ENCODE results near the gene SPEM3.

The SPEM3 gene

DNA sequence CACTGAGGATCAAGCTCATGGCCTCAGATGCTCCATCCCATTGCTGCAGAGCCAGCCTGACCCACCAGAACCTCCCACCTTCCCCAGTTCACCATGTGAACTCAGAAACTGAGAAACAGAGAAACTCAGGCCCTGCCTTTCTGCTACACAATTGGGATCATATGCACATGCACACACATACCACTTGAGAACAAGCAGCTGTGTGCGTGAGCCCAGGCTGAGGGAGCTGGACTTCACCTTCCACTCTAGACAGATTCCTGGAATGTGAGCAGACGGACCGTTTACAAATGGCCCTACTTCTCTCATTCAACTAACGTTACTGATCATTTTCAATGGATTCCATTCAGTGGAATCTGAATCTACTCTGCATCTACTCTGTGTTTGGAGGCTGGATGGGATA is 5.0 kb upstream of the SPEM3 start:
- peak in 1 of 3 experiments; percentile 12 for DNase-seq

DNA sequence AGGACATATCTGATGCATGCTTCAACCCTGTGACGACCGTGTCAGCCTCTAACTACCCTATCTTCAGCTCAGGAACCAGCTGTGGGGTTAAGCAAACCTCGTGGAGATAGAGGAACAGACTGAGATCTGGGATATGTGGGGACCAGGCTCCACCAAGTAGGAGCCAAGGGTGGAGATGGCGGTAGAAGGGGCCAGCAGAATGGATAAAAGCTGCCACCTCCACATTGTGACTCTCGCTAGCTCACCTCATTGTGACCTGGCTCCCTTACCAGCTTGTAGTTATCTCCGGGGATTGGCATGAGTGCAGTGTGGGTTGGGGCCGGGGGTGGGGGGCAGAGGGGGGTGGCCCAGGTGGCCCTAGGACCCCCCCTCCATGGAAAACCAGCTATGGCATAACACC is 3.3 kb upstream of the SPEM3 start, which contains the start of gene SPEM2:
Gene SPEM2 (plus strand): TSS at position 301 of the 400 bp plus-strand sequence. CDS start 73 bp downstream, at position 374.
- DNase-seq: no peak

DNA sequence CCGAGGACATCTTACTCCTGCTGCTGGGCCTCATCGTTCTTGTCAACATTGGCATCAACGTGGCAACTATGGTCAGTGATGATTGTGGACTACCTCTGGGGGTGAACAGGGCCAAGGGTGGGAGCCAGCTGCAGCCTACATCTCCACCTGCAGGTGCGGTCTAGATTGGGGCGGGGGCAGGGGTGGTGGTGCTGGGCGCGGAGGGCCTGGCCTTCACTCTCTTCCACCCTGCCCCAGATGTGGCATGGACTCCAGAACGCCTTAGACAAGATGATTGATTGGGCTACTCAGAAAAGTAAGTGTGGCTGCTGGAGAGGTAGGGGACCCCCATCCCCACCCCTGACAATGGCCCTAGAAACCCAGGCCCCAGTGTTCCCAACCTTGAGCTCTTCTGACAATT is 2.9 kb upstream of the SPEM3 start:
- no peak for DNase-seq

DNA sequence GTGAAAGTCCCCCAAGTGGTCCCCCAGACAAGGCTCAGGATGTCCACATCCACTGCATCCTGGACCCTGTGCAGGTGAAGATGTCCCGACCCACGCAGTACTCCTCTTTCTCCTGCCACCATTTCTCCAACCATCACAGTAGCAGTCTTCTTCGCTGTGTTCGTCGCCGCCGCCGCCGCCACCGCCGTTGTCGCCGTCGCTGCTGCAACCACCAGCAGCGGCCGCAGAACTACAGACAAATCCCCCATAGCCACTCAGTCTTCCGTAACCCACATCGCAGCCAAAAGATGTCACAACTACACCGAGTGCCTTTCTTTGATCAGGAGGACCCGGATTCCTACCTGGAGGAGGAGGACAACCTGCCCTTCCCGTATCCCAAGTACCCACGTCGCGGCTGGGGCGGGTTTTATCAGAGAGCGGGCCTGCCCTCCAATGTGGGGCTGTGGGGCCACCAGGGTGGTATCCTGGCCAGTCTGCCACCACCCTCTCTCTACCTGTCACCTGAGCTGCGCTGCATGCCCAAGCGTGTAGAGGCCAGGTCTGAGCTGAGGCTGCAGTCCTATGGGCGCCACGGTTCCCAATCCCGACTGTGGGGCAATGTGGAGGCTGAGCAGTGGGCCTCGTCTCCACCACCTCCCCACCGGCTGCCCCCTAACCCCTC is 2.3 kb upstream of the SPEM3 start:
- no peak for DNase-seq

DNA sequence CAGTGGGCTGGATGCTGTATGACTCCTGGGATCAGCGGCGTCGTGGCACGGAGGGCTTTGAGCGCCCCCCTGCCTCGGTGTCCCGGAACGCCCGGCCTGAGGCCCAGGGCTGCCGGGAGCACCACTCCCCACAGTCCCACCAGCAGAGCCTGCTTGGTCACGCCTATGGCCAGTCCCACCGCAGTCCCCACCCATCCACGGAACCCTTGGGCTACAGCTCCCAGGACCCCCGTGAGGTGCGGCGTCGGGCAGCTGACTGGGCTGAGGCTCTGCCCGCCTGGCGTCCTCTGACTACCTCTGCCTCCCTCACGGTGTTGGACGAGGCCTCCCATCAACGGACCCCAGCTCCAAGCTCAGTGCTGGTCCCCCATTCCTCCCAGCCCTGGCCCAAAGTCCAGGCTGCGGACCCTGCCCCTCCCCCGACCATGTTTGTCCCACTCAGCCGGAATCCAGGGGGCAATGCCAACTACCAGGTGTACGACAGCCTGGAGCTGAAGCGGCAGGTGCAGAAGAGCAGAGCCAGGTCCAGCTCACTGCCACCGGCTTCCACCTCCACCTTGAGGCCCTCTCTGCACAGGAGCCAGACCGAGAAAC is 1.7 kb upstream of the SPEM3 start:
- DNase-seq: no peak

DNA sequence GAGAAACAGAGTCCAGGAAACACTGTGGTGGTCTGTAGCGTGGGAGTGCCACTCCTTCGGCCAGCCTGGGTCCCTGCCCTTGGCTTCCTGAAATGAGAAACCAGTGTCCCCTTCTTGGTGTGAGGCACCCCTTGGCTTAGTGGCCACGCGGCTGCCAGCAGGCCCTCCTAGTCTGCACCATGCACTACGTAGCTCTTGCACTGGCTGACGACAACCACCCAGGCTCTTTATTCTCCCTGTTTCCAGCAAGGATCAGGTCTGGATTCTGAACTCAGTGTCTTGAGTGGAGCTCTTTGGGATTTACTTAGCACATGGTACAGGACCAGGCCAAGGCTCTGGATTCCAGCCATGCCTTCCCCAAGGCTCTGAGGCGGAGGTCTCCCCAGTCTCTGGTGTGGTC is 1.1 kb upstream of the SPEM3 start:
- no peak for DNase-seq

DNA sequence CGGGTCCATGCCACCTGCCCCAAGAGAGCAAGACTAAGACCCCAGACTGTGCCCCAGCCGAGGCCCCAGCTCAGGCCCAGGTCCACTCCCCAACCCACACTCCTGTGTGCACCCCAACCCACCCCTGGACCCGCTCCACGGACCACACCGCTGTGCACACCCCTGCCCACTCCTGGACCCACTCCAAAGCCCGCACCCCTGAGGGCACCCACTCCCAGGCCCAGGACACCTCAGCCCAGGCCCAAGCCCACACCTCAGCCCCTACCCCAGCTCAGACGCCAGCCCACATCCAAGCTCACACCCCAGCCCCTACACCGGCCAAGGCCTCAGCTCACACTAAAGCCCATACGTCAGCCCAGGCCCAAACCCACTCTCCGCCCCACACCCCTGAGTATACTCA is 1.1 kb downstream of the SPEM3 start:
- no peak for DNase-seq

DNA sequence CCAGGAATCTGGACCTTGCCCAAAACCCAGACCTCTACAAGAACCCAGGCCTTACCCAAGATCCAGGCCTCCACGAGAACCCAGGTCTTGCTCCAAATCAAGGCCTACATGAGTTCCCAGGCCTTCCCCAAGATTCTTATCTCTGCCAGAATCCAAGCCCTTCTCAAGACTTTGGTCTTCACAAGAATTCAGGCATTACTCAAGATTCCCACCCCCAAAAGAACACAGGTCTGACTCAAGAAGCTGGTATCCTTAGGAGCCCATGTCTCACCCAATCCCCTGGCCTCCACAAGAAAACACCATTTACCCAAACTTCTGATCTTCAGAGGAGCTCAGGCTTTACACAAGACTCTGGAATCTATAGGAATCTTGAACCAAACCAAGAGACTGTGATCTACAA is 2.6 kb downstream of the SPEM3 start:
- DNase-seq: no peak

DNA sequence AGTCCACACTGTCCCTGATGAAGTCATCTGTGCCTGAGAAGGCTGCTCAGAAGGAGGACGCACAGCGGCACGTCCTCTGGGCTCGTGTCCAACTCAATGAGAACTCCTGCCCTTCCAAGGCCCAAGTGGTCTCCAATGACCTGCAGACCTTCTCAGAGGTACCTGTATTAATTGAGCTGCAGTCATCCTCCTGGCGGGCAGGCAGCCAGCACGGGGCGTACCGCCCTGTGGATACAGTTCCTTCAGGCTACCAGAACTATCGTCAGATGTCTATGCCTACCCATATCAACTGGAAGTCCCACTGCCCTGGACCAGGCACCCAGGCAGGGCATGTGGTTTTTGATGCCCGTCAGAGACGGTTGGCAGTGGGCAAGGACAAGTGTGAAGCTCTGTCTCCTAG is 3.6 kb downstream of the SPEM3 start:
- DNase-seq: no peak

DNA sequence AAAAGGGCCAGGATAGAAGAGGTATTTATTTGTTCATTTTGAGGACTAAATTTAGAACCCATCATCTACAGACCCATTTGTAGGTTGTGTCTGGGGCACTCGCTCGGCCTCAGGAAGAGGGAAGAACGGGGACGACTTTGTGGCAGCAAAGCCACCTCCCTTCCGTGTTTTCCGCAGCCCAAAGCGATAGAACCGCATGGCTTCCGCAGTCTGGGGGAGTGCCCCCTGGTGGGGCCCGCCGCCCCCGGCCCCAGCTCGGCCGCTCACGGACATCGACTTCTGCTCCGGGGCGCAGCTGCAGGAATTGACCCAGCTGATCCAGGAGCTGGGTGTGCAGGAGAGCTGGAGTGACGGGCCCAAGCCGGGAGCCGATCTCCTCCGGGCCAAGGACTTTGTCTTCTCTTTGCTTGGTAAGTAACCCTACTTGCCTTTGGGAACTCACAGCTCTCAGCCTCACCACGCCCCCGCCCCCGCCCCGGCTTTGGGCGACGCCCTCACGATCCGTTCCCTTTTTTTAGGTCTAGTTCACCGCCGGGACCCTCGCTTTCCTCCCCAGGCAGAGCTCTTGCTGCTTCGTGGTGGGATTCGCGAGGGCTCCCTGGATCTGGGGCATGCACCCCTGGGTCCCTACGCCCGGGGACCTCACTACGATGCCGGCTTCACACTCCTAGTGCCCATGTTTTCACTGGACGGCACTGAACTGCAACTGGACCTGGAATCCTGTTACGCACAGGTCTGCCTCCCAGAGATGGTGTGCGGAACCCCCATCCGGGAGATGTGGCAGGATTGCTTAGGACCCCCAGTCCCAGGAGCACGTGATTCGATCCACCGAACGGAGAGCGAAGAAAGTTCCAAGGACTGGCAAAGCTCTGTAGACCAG is 7.3 kb downstream of the SPEM3 start:
- DNase-seq: peak in 1 of 3 experiments; percentile 56

DNA sequence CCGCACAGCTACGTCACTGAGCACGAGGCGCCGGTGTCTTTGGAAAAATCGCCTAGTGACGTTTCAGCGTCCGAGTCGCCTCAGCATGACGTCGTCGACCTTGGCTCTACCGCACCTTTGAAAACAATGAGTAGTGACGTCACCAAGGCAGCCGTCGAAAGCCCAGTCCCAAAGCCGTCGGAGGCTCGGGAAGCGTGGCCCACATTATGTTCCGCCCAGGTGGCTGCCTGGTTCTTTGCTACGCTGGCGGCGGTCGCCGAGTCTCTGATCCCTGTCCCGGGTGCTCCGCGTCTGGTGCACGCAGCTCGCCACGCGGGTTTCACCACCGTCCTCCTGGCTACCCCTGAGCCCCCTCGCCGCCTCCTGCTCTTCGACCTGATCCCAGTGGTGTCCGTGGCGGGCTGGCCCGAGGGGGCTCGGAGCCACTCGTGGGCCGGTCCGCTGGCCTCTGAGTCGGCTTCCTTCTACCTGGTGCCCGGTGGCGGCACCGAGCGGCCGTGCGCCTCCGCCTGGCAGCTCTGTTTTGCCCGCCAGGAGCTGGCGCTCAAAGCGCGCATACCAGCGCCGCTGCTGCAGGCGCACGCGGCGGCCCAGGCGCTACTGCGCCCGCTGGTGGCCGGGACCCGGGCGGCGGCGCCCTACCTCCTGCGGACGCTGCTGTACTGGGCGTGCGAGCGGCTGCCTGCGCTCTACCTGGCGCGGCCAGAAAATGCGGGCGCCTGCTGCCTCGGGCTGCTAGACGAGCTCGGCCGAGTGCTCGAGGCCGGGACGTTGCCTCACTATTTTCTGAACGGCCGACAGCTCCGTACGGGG is 8.1 kb downstream of the SPEM3 start:
- DNase-seq: peak; percentile 52 to 79 (median 77)

DNA sequence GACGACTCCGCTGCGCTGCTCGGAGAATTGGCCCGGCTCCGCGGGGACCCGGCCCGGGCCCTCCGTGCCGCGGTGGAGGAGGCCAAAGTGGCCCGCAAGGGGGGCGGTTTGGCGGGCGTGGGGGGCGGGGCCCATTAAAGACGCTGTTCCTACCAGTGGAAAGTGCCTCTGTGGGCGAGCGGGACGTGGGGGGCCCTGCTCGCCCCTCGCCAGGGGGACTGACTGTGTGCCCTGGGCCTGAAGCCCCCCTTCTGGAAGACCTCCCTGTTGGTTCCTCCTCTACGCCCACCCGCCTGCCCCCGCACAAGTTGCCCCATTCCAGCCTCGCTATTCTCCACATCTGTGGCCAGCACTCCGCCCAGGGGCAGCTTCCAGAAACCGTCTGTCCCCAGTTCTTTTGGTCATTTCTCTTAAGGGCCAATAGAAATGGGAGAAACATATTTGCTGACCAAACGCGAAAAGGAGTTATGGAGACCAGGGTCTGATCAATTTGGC is 8.8 kb downstream of the SPEM3 start:
- no peak for DNase-seq

DNA sequence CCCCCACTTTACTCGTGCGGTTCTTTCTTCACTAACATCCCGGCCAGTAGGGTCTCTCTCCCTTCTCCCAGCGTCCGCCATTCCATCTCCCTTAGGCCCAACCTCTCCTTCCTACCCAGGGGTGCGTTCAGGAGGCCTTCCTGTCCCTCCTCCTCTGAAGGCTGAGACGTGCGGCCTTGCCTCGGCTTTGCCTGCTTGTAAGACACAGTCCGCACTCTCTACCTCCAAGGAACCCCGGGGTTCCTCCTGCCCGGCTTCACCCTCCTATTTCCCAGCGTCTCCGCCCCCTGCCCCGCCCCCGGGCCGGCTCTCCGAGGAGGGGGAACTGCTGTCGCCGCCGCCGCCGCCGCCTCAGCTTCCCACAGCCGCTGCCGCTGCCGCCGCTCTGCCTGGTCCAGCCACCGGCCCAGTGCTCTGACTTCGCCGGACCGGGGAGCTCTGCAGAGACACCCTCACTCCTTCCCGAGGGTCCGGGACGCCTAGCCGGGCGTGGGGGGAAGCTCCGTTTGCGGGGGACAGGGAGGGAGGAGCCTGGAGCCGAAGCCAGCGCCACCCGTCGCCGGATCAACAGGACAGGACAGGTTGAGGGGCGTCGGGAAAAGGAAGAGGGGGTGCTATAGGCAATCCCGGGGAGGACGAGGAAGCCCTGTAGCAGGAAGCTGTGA is 9.4 kb downstream of the SPEM3 start:
- no peak for DNase-seq

DNA sequence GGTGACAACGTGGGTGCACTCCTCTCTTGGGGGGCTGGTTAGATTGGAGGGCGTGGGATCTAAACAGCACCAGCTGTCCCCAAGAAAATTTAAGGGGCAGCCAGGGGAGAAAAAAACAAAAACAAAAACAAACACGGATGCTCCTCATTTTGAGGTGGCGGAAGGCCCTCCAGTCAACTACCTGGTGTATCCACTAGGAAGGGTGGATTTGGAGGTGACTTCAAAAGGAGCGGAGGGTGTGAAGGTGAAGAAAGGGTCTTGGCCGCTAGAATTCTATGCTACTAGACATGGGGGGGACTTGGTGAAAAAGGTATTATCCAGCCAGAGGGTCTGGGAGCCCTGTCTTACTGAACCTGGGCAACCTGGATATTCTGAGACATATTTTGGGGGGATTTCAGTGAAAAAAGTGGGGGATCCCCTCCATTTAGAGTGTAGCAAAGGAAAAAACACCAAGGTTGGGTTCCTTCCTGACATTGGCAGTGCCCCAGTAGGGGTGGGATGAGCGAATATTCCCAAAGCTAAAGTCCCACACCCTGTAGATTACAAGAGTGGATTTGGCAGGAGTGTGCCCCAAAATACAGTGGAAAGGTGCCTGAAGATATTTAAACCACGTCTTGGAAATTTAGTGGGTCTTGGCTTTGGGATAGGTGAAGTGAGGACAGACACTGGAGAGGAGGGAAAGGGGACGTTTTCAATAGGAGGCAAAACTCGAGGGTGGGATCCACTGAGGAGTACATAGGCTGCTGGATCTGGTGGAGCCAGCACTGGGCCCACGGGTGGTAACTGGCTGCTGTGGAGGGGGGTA is 10.2 kb downstream of the SPEM3 start:
- no peak for DNase-seq

DNA sequence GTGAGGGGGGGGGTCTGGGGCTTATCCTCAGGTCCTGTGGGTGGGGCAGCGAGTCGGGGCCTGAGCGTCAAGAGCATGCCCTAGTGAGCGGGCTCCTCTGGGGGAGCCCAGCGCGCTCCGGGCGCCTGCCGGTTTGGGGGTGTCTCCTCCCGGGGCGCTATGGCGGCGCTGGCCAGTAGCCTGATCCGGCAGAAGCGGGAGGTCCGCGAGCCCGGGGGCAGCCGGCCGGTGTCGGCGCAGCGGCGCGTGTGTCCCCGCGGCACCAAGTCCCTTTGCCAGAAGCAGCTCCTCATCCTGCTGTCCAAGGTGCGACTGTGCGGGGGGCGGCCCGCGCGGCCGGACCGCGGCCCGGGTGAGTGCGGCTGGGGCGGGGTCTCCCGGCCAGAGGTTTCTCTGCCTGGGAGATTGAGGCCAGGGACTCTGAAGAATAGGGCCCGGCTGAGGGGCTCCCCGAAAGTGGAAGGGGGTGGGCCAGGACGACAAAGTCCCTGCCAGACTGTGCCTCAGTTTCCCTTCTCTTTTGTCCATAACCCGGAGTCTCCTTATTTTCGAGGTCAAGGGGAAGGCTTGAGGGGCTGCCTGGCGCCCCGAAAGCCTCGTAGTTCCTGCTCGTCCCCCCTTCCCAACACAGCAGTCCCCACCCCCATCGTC is 10.9 kb downstream of the SPEM3 start, which contains the start of gene FGF11:
Gene FGF11 (plus strand): TSS at position 51 of the 651 bp plus-strand sequence. CDS start 109 bp downstream, at position 160.
- peak in 2 of 3 experiments; percentile 11 to 31 for DNase-seq

DNA sequence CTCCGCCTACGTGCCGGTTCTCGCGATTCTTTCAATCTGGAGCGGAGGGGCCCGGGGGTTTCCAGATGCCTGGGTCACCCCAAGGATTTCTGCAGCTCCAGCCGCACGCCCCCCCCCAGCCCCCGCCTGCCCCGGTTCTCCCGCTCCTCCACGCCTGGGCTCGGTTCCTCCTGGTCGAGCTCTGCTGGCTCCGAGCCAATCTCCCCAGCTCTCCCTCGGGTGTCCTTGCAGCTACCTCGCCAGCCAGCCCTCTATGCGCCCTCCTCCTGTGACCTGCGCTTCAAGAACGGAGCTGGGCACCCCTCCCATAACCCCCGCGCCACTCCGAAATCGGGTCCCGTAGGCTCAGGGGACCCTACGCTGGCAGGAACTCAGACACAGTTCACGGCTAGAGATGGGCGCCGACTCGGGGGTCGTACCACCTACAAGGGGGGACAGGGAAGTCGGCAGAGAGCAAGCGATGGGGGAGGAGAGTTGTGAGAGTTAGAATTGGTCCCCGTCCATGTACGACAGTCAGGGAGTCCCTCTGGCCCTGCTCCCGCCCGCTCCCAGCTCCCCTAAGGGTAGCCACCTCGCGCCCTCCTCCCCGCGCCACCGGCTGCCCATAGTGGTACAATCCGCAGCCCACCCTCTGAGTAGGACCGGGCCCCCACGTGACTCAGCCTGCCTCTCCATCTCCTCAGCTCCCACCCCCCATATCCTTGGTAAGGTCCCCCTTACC is 11.6 kb downstream of the SPEM3 start:
- peak in 2 of 3 experiments; percentile 63 to 79 for DNase-seq

DNA sequence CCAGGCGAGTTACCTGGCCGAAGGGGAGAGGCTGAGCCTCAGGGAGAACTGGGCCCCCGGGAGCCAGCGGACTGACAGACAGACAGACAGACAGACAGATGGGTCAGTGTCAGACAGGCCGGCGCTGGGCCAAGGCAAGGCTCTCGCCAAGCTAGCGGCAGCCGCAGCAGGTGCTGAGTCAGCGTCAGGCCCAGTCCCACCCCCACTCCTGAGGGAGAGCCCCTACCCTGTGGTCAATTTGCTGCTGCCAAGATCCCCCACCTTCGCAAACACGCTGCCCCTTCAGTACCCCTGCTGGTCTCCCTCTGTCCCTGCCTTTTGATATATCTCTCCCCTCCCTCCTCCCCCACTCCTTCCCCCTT is 12.2 kb downstream of the SPEM3 start:
- DNase-seq: peak in 2 of 3 experiments; percentile 61 to 76

DNA sequence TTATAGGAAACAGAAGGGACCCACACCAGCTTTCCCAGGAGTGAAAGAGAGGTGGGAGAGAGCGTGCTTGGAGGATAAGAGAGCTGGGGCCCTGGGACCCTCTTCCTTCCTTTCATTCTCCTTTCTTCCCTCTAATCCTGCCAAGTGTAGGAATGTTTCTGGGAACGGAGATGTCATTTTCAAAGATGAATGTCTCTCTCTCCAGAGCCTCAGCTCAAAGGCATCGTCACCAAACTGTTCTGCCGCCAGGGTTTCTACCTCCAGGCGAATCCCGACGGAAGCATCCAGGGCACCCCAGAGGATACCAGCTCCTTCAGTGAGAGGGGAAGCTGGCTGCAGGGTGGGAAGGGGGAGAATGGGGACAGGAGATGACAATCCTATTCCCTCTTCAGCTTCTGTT is 12.6 kb downstream of the SPEM3 start:
- DNase-seq: no peak

DNA sequence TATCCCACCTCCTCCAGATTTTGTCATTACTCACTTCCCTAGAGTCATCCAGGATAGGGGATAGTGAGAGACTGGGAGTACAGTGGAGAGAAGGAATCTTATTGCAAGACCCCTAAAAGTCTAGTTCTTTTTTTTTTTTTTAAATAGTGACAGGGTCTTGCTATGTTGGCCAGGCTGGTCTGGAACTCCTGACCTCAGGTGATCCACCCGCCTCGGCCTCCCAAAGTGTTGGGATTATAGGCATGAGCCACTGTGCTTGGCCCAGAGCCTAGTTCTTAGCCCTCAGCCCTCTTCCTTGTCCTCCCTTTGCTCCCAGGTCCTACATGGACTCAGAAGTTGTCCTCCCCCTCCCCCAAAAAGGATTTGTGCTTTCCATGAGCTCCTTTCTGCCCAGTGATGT is 13.5 kb downstream of the SPEM3 start:
- no peak for DNase-seq
